ENCODE data around the gene GSTP1.
"Not testable (repeated sequence)": the region's sequence is repeated elsewhere in the genome, so short reads cannot be mapped to it uniquely, and the experiment has no call there.

Gene GSTP1

DNA sequence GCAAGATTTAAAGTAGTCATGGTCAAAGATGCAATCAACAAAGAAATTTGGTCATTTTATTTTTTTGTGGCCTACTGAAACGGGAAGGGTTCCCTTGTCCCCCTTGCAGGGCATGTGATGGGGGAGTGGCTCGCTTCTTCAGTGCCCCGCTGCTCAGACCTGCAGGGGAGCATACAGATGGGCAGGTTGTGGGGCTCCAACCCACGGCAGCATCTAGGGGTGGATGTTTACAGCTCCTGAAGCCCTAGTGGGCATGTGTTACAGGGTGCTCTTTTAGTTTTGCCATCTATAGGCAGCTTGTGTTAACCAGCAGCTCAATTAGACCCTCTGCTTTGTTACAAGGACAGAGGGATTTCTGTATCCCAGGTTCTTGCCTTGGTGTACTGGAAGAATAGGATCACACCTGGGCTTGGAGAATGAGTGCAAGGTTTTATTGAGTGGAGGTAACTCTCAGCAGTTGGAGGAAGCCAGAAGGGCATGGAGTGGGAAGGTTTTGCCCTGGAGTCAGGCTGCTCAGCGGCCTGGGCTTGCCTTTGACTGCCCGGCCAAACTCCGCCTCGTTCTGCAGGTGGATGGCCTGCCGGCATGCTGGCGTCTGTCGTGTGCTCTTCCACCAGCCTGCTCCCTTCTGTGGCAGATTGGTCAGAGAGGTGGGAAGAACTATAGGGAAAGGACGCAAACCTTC is 9.4 kb downstream of the GSTP1 start:
- TF ChIP-seq, protein P1, sequence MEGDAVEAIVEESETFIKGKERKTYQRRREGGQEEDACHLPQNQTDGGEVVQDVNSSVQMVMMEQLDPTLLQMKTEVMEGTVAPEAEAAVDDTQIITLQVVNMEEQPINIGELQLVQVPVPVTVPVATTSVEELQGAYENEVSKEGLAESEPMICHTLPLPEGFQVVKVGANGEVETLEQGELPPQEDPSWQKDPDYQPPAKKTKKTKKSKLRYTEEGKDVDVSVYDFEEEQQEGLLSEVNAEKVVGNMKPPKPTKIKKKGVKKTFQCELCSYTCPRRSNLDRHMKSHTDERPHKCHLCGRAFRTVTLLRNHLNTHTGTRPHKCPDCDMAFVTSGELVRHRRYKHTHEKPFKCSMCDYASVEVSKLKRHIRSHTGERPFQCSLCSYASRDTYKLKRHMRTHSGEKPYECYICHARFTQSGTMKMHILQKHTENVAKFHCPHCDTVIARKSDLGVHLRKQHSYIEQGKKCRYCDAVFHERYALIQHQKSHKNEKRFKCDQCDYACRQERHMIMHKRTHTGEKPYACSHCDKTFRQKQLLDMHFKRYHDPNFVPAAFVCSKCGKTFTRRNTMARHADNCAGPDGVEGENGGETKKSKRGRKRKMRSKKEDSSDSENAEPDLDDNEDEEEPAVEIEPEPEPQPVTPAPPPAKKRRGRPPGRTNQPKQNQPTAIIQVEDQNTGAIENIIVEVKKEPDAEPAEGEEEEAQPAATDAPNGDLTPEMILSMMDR (IDR thresholded peaks at IDR 0.05; ENCODE audit: insufficient read depth, low read length, missing control alignments) = no peak
- DNase-seq (ENCODE audit: low read depth, low spot score) = no peak
- H3K4me3 ChIP-seq (ENCODE audit: low read depth, low read length) = no peak overlapping the region
- CTCF ChIA-PET = interaction anchor here (1.0 to 1.8 kb wide), 8 partner anchors 8 to 36 kb away, joined by 3 to 13 read pairs (median 3); partner anchors contain the start of genes GSTP1 and NUDT8
- POLR2A ChIA-PET = interaction anchor here (2.3 kb wide), 1 partner anchor 9 kb away, joined by 9 read pairs; the partner anchor contains the start of gene GSTP1

DNA sequence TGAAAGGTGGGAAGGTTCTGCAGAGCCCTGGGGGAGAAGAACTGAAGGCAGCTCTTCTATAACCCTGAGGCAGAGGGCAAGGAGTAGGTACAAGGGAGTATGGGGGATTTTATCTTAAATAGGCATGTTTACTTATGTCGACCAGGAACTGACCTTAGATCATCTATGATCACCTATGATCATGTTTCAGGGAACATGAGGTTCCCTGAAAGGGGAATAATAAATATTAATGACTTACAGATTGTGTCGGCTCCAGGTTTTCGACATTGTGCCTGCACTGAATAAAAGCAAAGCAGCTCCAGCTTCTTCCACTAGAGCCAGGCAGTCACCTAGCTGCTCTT is 9.9 kb downstream of the GSTP1 start:
- CTCF ChIA-PET = interaction anchor here (1.0 to 1.5 kb wide), 3 partner anchors 10 to 36 kb away, joined by 3 to 4 read pairs (median 3); partner anchors contain the start of genes GSTP1 and NUDT8

DNA sequence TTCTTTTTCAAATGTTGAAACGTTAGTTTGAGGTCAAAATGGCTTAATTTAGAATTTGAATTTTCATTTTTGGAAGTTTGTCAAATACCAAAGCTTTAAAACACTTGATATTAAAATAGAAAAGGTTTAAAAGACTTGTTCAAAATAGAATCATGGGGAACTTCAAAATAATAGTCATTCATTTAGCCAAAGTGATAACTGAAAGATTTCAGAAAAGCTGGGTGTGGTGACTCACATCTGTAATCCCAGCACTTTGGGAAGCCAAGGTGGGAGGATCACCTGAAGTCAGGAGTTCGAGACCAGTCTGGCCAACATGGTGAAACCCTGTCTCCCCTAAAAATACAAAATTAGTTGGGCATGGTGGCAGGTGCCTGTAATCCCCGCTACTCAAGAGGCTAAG is 10.9 kb downstream of the GSTP1 start:
- H3K4me3 ChIP-seq (ENCODE audit: low read depth, low read length) = no peak overlapping the region
- no peak for DNase-seq (ENCODE audit: low read depth, low spot score)
- TF ChIP-seq, protein P1 (IDR thresholded peaks at IDR 0.05; ENCODE audit: insufficient read depth, low read length, missing control alignments) = no peak
- POLR2A ChIA-PET = no interaction called here
- CTCF ChIA-PET = interaction anchor here (1.5 kb wide), 1 partner anchor 35 kb away, joined by 3 read pairs; the partner anchor contains the start of gene NUDT8

More for the DNA sequence above, 9.9 kb downstream of the GSTP1 start:
- DNase-seq (ENCODE audit: low read depth, low spot score) = no peak
- POLR2A ChIA-PET = interaction anchor here (2.3 kb wide), 1 partner anchor 10 kb away, joined by 9 read pairs; the partner anchor contains the start of gene GSTP1
- H3K4me3 ChIP-seq (ENCODE audit: low read depth, low read length) = no peak overlapping the region
- TF ChIP-seq, protein P1 (IDR thresholded peaks at IDR 0.05; ENCODE audit: insufficient read depth, low read length, missing control alignments) = no peak

DNA sequence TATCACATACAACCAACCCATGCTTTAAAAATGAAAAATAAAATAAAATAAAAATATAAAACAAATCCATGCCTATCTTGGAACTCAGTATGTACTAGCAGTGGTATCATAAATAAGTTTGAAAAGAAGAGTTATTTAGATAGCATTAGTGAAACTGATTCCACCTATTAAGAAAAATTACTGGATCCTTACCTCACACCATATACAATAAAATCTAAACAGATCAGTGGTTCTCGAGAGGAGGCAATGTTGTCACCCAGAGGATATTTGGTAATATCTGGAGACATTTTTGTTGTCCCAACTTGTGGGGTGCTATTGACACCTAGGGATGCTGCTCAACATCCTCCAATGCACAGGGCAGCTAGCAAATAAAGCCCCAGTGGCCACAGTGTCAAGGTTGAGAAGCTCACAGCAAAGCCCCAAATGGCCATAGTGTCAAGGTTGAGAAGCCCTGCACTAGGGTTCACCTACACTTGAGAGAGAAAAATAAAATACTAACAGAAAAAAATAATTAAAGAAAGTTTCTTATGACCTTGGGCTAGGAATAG is 13.2 kb downstream of the GSTP1 start:
- ChIA-PET POLR2A (no interaction called here), CTCF (interaction anchor here (0.8 to 1.5 kb wide), 4 partner anchors 12 to 31 kb away, joined by 3 to 5 read pairs (median 5); partner anchors contain the start of gene GSTP1)
- DNase-seq (ENCODE audit: low read depth, low spot score) = no peak
- TF ChIP-seq, protein P1 (IDR thresholded peaks at IDR 0.05; ENCODE audit: insufficient read depth, low read length, missing control alignments) = no peak
- no peak overlapping the region for H3K4me3 ChIP-seq (ENCODE audit: low read depth, low read length)

DNA sequence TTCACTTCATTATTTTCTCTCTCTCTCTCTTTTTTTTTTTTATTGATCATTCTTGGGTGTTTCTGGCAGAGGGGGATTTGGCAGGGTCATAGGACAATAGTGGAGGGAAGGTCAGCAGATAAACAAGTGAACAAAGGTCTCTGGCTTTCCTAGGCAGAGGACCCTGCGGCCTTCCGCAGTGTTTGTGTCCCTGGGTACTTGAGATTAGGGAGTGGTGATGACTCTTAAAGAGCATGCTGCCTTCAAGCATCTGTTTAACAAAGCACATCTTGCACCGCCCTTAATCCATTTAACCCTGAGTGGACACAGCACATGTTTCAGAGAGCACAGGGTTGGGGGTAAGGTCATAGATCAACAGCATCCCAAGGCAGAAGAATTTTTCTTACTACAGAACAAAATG is 13.8 kb downstream of the GSTP1 start:
- CTCF ChIA-PET; POLR2A ChIA-PET; H3K4me3 ChIP-seq (ENCODE audit: low read depth, low read length); DNase-seq (ENCODE audit: low read depth, low spot score): not testable (repeated sequence)

DNA sequence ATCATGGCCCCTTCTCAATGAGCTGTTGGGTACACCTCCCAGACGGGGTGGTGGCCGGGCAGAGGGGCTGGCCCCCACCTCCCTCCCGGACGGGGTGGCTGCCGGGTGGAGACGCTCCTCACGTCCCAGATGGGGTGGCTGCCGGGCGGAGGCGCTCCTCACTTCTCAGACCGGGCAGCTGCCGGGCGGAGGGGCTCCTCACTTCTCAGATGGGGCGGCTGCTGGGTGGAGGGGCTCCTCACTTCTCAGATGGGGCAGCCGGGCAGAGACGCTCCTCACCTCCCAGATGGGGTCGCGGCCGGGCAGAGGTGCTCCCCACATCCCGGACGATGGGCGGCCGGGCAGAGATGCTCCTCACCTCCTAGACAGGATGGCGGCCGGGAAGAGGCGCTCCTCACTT is 14.4 kb downstream of the GSTP1 start:
- DNase-seq (ENCODE audit: low read depth, low spot score); CTCF ChIA-PET; H3K4me3 ChIP-seq (ENCODE audit: low read depth, low read length); POLR2A ChIA-PET: not testable (repeated sequence)

DNA sequence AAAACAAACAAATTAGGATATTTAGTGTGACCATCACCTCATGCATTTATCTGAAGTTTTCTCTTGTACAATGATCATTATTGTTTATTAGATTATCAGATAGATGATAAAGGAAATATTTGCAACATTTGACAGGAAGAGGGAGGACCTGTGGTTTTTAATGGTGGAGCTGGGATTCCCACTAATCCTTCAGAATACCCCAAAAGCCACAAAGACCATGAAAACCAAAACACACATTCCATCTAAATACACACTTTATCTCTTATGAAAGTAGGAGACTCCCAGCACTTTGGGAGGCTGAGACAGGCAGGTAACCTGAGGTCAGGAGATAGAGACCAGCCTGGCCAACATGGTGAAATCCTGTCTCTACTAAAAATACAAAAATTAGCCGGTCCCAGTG is 15.5 kb downstream of the GSTP1 start:
- H3K4me3 ChIP-seq (ENCODE audit: low read depth, low read length) = no peak overlapping the region
- no peak for DNase-seq (ENCODE audit: low read depth, low spot score)
- POLR2A ChIA-PET = no interaction called here
- CTCF ChIA-PET = interaction anchor here (1.2 kb wide), 1 partner anchor 8 kb away, joined by 3 read pairs; no protein-coding TSS in a partner anchor
- TF ChIP-seq, protein P1 (IDR thresholded peaks at IDR 0.05; ENCODE audit: insufficient read depth, low read length, missing control alignments) = no peak

Measured in AG04449 (cell line).